A549 (cell line): ENCODE results near the gene MAGI1.

Experiments used
- CBX8 ChIP-seq: fragments of 200-600 bp; sonication (generic); IDR thresholded peaks from 2 replicates; pipeline ENCODE4 v1.6.1; 2016
- FOSL2 ChIP-seq, 2 experiments: fragments of 450-650 bp in 1 of 2; fragments of >200 bp in 1 of 2; sonication (Bioruptor Twin) in 1 of 2; formaldehyde crosslinking; IDR thresholded peaks; 2 replicates each; pipeline versions ENCODE4 v1.5.0 to v1.6.1; 2016 to 2020; ENCODE audit warnings: mild to moderate bottlenecking in 1 of 2, moderate library complexity in 1 of 2
- GATA3 ChIP-seq: IDR thresholded peaks from 2 replicates; pipeline ENCODE4 v1.6.1; 2012; ENCODE audit warnings: borderline replicate concordance
- KDM1A ChIP-seq: fragments of 200-600 bp; sonication (generic); IDR thresholded peaks from 2 replicates; pipeline ENCODE4 v1.6.1; 2016; ENCODE audit warnings: low read depth, mild to moderate bottlenecking
- POLR2A ChIP-seq: IDR thresholded peaks from 2 replicates; pipeline ENCODE4 v1.6.1; 2012; ENCODE audit warnings: mild to moderate bottlenecking, low read length
- RARB ChIP-seq: fragments of 250-450 bp; sonication (Bioruptor Pico); IDR thresholded peaks from 2 replicates; pipeline ENCODE4 v1.8.0; 2021; ENCODE audit warnings: mild to moderate bottlenecking, moderate library complexity
- RFX5 ChIP-seq: fragments of 450-650 bp; IDR thresholded peaks from 2 replicates; pipeline ENCODE4 v1.7.1; 2014; ENCODE audit warnings: antibody characterized with exemption, mild to moderate bottlenecking, moderate library complexity
- SMC3 ChIP-seq: fragments of >200 bp; sonication (Bioruptor Twin); formaldehyde crosslinking; IDR thresholded peaks from 3 replicates; pipeline ENCODE4 v1.6.1; 2018; ENCODE audit warnings: inconsistent platforms
- SREBF2 ChIP-seq: fragments of 450-650 bp; IDR thresholded peaks from 2 replicates; pipeline ENCODE4 v1.6.1; 2014; ENCODE audit warnings: mild to moderate bottlenecking, moderate library complexity
- TF ChIP-seq, protein P1 (sequence below): fragments of >200 bp; sonication (Bioruptor Twin); formaldehyde crosslinking; IDR thresholded peaks from 3 replicates; pipeline ENCODE4 v1.5.1; 2016
- TF ChIP-seq, protein P2 (sequence below): fragments of 150-350 bp; IDR thresholded peaks from 2 replicates; pipeline ENCODE4 v1.6.1; 2014; ENCODE audit warnings: low read depth, mild to moderate bottlenecking, low read length
- TF ChIP-seq, protein P3 (sequence below): fragments of 250-450 bp; sonication (Bioruptor Pico); IDR thresholded peaks from 2 replicates; pipeline ENCODE4 v1.5.0; 2021; ENCODE audit warnings: mild to moderate bottlenecking, moderate library complexity, borderline replicate concordance
- TF ChIP-seq, protein P4 (sequence below): IDR thresholded peaks from 2 replicates; pipeline ENCODE4 v1.6.1; 2012
- TF ChIP-seq, protein P5 (sequence below): fragments of 200-600 bp; sonication (generic); IDR thresholded peaks from 2 replicates; pipeline ENCODE4 v1.6.1; 2016; ENCODE audit warnings: antibody characterized with exemption, mild to moderate bottlenecking, moderate library complexity

DNA sequence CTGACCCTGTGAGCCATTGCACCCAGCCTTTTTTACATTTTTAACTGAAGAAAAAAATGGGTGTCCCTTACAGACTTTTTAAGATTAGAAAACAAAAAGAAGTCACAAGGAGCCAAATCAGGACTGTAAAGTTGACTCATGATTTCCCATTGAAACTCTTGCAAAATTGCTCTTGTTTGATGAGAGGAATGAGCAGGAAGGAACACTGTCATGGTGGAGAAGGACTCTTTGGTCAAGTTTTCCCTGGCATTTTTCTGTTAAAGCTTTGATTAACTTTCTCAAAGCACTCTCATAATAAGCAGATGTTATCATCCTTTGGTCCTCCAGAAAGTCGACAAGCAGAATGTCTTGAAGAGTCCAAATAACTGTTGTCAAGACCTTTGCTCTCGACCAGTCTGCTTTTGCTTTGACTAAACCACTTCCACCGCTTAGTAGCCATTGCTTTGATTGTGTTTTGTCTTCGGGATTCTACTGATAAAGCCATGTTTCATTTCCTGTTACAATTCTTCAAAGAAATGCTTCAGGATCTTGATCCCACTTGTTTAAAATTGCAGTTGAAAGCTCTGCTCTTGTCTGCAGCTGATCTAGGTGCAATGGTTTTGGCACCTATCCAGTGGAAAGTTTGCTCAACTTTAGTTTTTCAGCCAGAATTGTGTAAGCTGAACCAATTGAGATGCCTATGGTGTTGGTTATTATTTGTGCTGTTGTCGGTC, 369.4 kb downstream of the MAGI1 start:
- TF ChIP-seq, protein P1, sequence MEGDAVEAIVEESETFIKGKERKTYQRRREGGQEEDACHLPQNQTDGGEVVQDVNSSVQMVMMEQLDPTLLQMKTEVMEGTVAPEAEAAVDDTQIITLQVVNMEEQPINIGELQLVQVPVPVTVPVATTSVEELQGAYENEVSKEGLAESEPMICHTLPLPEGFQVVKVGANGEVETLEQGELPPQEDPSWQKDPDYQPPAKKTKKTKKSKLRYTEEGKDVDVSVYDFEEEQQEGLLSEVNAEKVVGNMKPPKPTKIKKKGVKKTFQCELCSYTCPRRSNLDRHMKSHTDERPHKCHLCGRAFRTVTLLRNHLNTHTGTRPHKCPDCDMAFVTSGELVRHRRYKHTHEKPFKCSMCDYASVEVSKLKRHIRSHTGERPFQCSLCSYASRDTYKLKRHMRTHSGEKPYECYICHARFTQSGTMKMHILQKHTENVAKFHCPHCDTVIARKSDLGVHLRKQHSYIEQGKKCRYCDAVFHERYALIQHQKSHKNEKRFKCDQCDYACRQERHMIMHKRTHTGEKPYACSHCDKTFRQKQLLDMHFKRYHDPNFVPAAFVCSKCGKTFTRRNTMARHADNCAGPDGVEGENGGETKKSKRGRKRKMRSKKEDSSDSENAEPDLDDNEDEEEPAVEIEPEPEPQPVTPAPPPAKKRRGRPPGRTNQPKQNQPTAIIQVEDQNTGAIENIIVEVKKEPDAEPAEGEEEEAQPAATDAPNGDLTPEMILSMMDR: no peak
- TF ChIP-seq, protein P2, sequence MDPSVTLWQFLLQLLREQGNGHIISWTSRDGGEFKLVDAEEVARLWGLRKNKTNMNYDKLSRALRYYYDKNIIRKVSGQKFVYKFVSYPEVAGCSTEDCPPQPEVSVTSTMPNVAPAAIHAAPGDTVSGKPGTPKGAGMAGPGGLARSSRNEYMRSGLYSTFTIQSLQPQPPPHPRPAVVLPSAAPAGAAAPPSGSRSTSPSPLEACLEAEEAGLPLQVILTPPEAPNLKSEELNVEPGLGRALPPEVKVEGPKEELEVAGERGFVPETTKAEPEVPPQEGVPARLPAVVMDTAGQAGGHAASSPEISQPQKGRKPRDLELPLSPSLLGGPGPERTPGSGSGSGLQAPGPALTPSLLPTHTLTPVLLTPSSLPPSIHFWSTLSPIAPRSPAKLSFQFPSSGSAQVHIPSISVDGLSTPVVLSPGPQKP: no peak
- TF ChIP-seq POLR2A (no peak), SREBF2 (no peak), KDM1A (no peak), FOSL2 (IDR thresholded peaks at IDR 0.05) (no peak), FOSL2 (CRISPR knock-in tag; IDR thresholded peaks at IDR 0.05) (no peak), RFX5 (no peak), GATA3 (no peak), CBX8 (no peak), RARB (no peak), SMC3 (no peak)
- TF ChIP-seq, protein P3, sequence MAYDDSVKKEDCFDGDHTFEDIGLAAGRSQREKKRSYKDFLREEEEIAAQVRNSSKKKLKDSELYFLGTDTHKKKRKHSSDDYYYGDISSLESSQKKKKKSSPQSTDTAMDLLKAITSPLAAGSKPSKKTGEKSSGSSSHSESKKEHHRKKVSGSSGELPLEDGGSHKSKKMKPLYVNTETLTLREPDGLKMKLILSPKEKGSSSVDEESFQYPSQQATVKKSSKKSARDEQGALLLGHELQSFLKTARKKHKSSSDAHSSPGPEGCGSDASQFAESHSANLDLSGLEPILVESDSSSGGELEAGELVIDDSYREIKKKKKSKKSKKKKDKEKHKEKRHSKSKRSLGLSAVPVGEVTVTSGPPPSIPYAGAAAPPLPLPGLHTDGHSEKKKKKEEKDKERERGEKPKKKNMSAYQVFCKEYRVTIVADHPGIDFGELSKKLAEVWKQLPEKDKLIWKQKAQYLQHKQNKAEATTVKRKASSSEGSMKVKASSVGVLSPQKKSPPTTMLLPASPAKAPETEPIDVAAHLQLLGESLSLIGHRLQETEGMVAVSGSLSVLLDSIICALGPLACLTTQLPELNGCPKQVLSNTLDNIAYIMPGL (CRISPR knock-in tag): no peak
- TF ChIP-seq, protein P4, sequence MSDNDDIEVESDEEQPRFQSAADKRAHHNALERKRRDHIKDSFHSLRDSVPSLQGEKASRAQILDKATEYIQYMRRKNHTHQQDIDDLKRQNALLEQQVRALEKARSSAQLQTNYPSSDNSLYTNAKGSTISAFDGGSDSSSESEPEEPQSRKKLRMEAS: no peak
- TF ChIP-seq, protein P5, sequence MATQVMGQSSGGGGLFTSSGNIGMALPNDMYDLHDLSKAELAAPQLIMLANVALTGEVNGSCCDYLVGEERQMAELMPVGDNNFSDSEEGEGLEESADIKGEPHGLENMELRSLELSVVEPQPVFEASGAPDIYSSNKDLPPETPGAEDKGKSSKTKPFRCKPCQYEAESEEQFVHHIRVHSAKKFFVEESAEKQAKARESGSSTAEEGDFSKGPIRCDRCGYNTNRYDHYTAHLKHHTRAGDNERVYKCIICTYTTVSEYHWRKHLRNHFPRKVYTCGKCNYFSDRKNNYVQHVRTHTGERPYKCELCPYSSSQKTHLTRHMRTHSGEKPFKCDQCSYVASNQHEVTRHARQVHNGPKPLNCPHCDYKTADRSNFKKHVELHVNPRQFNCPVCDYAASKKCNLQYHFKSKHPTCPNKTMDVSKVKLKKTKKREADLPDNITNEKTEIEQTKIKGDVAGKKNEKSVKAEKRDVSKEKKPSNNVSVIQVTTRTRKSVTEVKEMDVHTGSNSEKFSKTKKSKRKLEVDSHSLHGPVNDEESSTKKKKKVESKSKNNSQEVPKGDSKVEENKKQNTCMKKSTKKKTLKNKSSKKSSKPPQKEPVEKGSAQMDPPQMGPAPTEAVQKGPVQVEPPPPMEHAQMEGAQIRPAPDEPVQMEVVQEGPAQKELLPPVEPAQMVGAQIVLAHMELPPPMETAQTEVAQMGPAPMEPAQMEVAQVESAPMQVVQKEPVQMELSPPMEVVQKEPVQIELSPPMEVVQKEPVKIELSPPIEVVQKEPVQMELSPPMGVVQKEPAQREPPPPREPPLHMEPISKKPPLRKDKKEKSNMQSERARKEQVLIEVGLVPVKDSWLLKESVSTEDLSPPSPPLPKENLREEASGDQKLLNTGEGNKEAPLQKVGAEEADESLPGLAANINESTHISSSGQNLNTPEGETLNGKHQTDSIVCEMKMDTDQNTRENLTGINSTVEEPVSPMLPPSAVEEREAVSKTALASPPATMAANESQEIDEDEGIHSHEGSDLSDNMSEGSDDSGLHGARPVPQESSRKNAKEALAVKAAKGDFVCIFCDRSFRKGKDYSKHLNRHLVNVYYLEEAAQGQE: no peak
